ENCODE measurements around the gene XPNPEP1. TPM values are rescaled to one million over a fixed set of nuclear protein-coding genes. Genes with fewer than 3 reads are reported as not detected.

XPNPEP1 gene
- polyA plus RNA-seq, 1 of the 3 experiments (the other 2 are of a cell fraction): 167 TPM

GRCh38 chr10:109883859-109884771, 39.2 kb downstream of the XPNPEP1 start (continued):
- TF ChIP-seq, protein P1, sequence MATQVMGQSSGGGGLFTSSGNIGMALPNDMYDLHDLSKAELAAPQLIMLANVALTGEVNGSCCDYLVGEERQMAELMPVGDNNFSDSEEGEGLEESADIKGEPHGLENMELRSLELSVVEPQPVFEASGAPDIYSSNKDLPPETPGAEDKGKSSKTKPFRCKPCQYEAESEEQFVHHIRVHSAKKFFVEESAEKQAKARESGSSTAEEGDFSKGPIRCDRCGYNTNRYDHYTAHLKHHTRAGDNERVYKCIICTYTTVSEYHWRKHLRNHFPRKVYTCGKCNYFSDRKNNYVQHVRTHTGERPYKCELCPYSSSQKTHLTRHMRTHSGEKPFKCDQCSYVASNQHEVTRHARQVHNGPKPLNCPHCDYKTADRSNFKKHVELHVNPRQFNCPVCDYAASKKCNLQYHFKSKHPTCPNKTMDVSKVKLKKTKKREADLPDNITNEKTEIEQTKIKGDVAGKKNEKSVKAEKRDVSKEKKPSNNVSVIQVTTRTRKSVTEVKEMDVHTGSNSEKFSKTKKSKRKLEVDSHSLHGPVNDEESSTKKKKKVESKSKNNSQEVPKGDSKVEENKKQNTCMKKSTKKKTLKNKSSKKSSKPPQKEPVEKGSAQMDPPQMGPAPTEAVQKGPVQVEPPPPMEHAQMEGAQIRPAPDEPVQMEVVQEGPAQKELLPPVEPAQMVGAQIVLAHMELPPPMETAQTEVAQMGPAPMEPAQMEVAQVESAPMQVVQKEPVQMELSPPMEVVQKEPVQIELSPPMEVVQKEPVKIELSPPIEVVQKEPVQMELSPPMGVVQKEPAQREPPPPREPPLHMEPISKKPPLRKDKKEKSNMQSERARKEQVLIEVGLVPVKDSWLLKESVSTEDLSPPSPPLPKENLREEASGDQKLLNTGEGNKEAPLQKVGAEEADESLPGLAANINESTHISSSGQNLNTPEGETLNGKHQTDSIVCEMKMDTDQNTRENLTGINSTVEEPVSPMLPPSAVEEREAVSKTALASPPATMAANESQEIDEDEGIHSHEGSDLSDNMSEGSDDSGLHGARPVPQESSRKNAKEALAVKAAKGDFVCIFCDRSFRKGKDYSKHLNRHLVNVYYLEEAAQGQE (IDR thresholded peaks at IDR 0.05; ENCODE audit: low read depth, low read length): no peak
- TF ChIP-seq CHD2 (IDR thresholded peaks at IDR 0.05; ENCODE audit: low read length, partially characterized antibody): peak; percentile 27
- TF ChIP-seq RFX5 (IDR thresholded peaks at IDR 0.05; ENCODE audit: low read length): peak; percentile 65; the same call in 1 of the 2 replicates
- no peak for TF ChIP-seq TCF12 (IDR thresholded peaks at IDR 0.05)
- peak; percentile 97 for TF ChIP-seq SMC3 (IDR thresholded peaks at IDR 0.05; ENCODE audit: low read depth, low read length)
- TF ChIP-seq, protein P2, sequence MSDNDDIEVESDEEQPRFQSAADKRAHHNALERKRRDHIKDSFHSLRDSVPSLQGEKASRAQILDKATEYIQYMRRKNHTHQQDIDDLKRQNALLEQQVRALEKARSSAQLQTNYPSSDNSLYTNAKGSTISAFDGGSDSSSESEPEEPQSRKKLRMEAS (IDR thresholded peaks at IDR 0.05; ENCODE audit: low read depth): no peak
- TF ChIP-seq YY1 (IDR thresholded peaks at IDR 0.05; ENCODE audit: low read depth): no peak

- H3K9ac ChIP-seq: no peak overlapping the region
- DNase-seq: no peak
- H4K20me1 ChIP-seq (ENCODE audit: insufficient read depth): no peaks in the 10 kb centered on the region
- WGBS (ENCODE audit: low lambda C conversion rate): 98% methylated on average over 7 of the region's 8 CpGs
- H2AFZ ChIP-seq (ENCODE audit: low read depth): no peak overlapping the region
- POLR2A ChIA-PET: no interaction called here
- H3K27me3 ChIP-seq (ENCODE audit: insufficient read depth): no peaks in the 10 kb centered on the region
- H3K4me3 ChIP-seq (ENCODE audit: low read depth in 2 of 2, low read length in 1 of 2): no peak overlapping the region
- no peaks in the 10 kb centered on the region for H3K9me2 ChIP-seq
- H3K4me1 ChIP-seq (ENCODE audit: control insufficient read depth in 1 of 2, insufficient read depth in 2 of 2, low read depth in 1 of 2, low read length in 1 of 2): peaks cover 3 to 5% of the 10 kb centered on the region in 2 experiments; a peak in 2 of 4 replicates
- no peak overlapping the region for H3K27ac ChIP-seq (ENCODE audit: low read depth in 2 of 2, low read length in 1 of 2)
- no peaks in the 10 kb centered on the region for H3K79me2 ChIP-seq (ENCODE audit: insufficient read depth)
- CTCF ChIA-PET: interaction anchor here (0.8 to 2.7 kb wide), 8 partner anchors 9 to 324 kb away, joined by 3 to 37 read pairs (median 5); no protein-coding TSS in a partner anchor
- no peaks in the 10 kb centered on the region for H3K9me3 ChIP-seq
- no peak for TF ChIP-seq GATA2 (CRISPR knock-in tag; IDR thresholded peaks at IDR 0.05)
- no peak for TF ChIP-seq FOSL2 (IDR thresholded peaks at IDR 0.05; ENCODE audit: borderline replicate concordance, low read depth)
- TF ChIP-seq SIN3A (IDR thresholded peaks at IDR 0.05; ENCODE audit: borderline replicate concordance, low read depth, low read length): no peak
- no peak for TF ChIP-seq TCF12 (IDR thresholded peaks at IDR 0.05)
- no peak for TF ChIP-seq USF1 (IDR thresholded peaks at IDR 0.05; ENCODE audit: borderline replicate concordance, low read depth)
- TF ChIP-seq RAD21 (IDR thresholded peaks at IDR 0.05; ENCODE audit: low read length): no peak
- TF ChIP-seq NFIC (IDR thresholded peaks at IDR 0.05; ENCODE audit: borderline replicate concordance): no peak
- no peak for TF ChIP-seq POLR2AphosphoS5 (IDR thresholded peaks at IDR 0.05; ENCODE audit: low read depth, low read length)
- no peak for TF ChIP-seq GABPA (IDR thresholded peaks at IDR 0.05; ENCODE audit: low read depth)
- TF ChIP-seq JUND (IDR thresholded peaks at IDR 0.05): no peak
- TF ChIP-seq, protein P1 (IDR thresholded peaks at IDR 0.05; ENCODE audit: low read depth, low read length): no peak
- TF ChIP-seq IRF3 (IDR thresholded peaks at IDR 0.05; ENCODE audit: low read depth, low read length): no peak
- no peak for TF ChIP-seq FOXM1 (IDR thresholded peaks at IDR 0.05; ENCODE audit: low read depth)
- no peak for TF ChIP-seq TEAD4 (IDR thresholded peaks at IDR 0.05; ENCODE audit: borderline replicate concordance, insufficient read depth)
- no peak overlapping the region for H3K4me2 ChIP-seq
- H3K36me3 ChIP-seq (replicated peaks in 1 of 2; ENCODE audit: control insufficient read depth in 1 of 2, insufficient read depth in 2 of 2, low read length in 1 of 2): peaks cover 27 to 62% of the 10 kb centered on the region in 2 experiments
- no peaks in the 10 kb centered on the region for H3F3A ChIP-seq (replicated peaks; ENCODE audit: insufficient read depth)
These were observed 40.9 kb downstream of the XPNPEP1 start for GRCh38 chr10:109882251-109883057.

All from SK-N-SH (cell line).